AG04450 (cell line): ENCODE data around the gene FAM153A. TPM values are rescaled to one million over a fixed set of nuclear protein-coding genes. Genes with fewer than 3 reads are reported as not detected.
"Not testable (repeated sequence)": the region's sequence is repeated elsewhere in the genome, so short reads cannot be mapped to it uniquely, and the experiment has no call there.

Experiments
- CTCF ChIA-PET: fragments of 300-600, 350-600 bp; formaldehyde crosslinking; extraction: SDS; loops from one replicate; lab custom pipeline; 2022; ENCODE audit warnings: antibody characterized with exemption, inconsistent platforms; lab: Charles Lee
- POLR2A ChIA-PET: fragments of 350-600 bp; formaldehyde crosslinking; extraction: SDS; loops from one replicate; lab custom pipeline; 2021; ENCODE audit warnings: antibody characterized with exemption, inconsistent platforms; lab: Yijun Ruan, JAX
- DNase-seq: peaks from one replicate; pipeline ENCODE4 v3.0.0-alpha.2; 2011; ENCODE audit warnings: low read depth, low spot score
- H3K27ac ChIP-seq: one replicate; pipeline ENCODE4 v1.5.1; 2012; ENCODE audit warnings: low read depth, low read length, control low read depth
- H3K27me3 ChIP-seq: one replicate; pipeline ENCODE4 v1.6.0; 2012; ENCODE audit warnings: low read length; ENCODE audit not compliant: control insufficient read depth, insufficient read depth
- H3K4me3 ChIP-seq: 2 replicates; pipeline ENCODE4 v1.5.1; 2011; ENCODE audit warnings: mild to moderate bottlenecking, low read depth, low read length, control low read depth
- H3K9me3 ChIP-seq: 2 replicates; pipeline ENCODE4 v1.5.1; 2012; ENCODE audit warnings: low read length; ENCODE audit not compliant: control insufficient read depth, insufficient read depth
- polyA minus RNA-seq: library from RNA; depleted of rRNA, polyadenylated mRNA; stranded (reverse); fragments of >200 nt; gene quantifications from 2 replicates; pipeline ENCODE4 v1.2.3, GENCODE V29; 2011; rRNA and poly(A)+ RNA removed
- polyA plus RNA-seq: library from polyadenylated mRNA; depleted of rRNA; stranded (reverse); fragments of >200 nt; gene quantifications from 2 replicates; pipeline ENCODE4 v1.2.3, GENCODE V29; 2011; rRNA removed

Gene FAM153A
- polyA plus RNA-seq: not detected in 2 replicates
- not detected in 2 replicates for polyA minus RNA-seq

DNA sequence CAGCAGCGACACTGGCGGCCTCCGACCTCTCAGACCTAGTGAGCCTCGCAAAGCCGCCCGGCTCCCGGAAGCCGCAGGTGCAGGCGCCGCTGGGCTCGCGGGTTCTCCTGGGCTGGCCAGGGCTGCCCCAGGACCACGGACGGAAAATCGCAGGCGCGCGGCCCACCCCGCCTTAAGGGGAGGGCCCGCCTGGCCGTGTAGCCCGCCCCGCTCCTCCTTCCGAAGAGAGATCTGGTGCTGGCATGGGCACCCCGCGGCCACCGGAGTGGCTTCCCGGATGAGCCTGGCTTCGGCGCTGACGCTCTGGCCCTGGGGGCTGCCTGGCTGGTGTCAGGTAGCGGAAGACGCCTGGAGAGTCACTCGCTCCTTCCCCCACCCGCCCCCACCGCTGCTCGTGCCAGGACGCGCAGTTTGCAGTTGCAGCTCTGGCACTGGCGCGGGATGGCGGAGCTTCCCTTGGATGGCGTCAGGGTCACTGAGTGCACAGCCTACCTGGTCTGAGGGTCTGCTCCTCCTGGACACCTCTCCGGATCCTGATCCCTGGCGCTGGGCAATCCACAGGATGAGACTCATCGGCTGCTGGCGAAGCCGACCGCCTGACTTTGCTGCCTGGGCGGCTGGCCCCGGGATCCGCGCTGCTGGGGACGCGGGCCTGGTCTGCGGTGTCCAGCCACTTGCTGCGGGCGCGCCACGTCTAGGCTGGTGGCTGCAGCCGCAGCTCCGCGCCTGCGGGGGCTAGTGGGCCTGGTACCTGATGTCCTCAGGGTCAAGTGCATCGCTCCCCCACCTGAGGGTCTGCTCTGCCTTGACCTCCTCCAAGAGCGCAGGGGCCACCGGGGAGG is at the start of gene FAM153A:
FAM153A (minus strand) TSS at position 108 of the 842 bp plus-strand sequence.
- H3K9me3 ChIP-seq, CTCF ChIA-PET, H3K27ac ChIP-seq, H3K27me3 ChIP-seq, DNase-seq, H3K4me3 ChIP-seq, POLR2A ChIA-PET: not testable (repeated sequence)

DNA sequence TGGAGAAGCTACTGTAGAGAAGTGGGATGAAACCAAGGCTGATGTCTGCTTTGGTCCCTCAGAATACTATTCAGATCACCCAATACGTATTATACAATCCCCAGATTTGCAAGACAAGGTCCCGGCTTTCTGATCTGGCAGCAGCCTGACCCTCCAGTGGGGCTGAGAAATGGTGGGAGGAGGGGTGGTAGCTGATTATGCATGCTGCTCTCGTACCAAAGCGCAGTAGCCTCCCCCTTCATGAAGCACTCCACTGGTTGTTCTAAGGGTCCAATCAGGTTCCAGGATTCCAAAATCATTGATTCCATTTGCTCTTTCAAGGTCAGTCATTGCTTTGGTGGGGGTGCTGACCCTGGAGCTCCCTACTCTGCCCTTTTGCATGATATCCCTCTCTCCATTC is 49.6 kb upstream of the FAM153A start:
- DNase-seq, H3K4me3 ChIP-seq, H3K27ac ChIP-seq, CTCF ChIA-PET, H3K9me3 ChIP-seq, POLR2A ChIA-PET, H3K27me3 ChIP-seq: not testable (repeated sequence)

DNA sequence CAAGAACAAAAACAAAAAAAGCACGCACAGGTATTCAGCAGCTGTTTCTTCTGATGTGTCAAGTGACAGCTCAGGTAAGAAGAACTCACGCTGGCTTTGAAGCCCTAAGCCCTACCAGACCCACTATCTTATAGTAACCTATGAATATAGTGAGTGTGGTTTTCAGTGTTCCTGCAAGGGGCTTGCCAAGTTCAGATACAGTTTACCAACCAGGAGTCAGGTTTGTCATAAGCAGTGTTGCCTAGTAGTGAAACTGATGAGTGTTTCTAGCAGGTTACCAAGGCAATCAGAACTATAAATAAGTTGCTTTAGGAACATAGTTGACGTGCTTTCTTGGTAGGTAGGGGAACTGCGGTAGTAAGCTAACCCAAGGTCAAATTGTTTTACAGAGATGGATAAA is 43.4 kb upstream of the FAM153A start:
- DNase-seq, H3K9me3 ChIP-seq, H3K27me3 ChIP-seq, H3K27ac ChIP-seq, H3K4me3 ChIP-seq, POLR2A ChIA-PET, CTCF ChIA-PET: not testable (repeated sequence)

DNA sequence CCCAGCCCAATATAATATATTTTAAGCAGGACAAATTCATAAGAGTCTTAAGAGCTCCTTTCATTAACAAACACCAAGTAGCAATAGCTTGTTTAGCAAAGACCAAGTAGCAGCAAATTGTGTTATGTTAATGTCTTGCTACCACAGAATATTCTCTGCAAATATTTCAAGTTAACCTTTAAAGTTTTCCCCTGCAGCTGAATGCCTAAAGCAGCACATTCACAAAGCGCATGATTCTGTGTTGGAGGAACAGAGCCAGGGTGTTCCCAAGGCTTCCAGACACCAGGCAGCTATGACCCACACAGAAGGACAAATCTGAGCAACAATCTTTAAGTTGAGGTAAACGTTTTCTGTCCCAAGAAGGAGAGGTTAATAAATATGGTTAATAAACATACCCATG is 42.1 kb upstream of the FAM153A start:
- not testable (repeated sequence) for H3K27ac ChIP-seq

DNA sequence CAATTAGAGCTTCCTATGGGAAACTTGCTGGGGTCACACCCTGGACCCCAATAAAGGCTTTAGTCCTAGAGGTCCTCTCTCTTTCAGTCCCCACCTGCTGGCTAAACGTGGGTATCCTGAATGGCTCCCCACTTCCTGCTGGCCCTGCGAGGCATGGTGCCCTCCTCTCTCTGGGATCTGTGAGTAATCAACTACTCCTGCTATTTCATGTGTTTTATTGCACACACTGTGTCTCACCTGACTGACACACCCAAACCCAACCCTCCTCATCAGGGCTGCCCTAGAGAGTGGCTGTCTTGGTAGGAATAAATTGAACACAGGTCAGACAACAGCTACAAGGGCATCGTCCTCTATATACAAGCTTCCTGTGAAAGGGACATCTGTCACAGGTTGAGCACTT is 39.8 kb upstream of the FAM153A start:
- H3K4me3 ChIP-seq, H3K9me3 ChIP-seq, H3K27me3 ChIP-seq, POLR2A ChIA-PET, CTCF ChIA-PET, DNase-seq, H3K27ac ChIP-seq: not testable (repeated sequence)

More for the DNA sequence above, 42.1 kb upstream of the FAM153A start:
- CTCF ChIA-PET, H3K27me3 ChIP-seq, H3K9me3 ChIP-seq, H3K4me3 ChIP-seq, POLR2A ChIA-PET, DNase-seq: not testable (repeated sequence)

DNA sequence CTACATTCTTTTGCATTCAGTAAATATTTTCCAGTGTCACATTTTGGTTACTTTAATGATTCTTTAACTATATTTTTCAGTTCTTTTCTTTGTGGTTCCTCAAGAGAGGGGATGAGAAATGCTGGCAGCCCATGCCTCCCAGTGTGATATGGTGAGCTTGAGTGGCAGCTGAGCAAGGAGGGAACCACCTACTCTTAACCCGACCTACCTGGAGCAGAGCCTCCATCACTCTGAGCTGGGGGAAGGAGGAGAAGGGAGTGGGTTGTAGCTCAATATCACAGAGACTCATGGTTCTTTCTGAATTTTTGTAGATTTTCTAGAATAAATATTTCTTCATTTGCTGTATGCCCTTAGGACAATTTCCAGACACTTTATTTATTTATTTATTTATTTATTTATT is 37.0 kb upstream of the FAM153A start:
- H3K27me3 ChIP-seq, H3K4me3 ChIP-seq, H3K27ac ChIP-seq, CTCF ChIA-PET, POLR2A ChIA-PET, H3K9me3 ChIP-seq, DNase-seq: not testable (repeated sequence)

DNA sequence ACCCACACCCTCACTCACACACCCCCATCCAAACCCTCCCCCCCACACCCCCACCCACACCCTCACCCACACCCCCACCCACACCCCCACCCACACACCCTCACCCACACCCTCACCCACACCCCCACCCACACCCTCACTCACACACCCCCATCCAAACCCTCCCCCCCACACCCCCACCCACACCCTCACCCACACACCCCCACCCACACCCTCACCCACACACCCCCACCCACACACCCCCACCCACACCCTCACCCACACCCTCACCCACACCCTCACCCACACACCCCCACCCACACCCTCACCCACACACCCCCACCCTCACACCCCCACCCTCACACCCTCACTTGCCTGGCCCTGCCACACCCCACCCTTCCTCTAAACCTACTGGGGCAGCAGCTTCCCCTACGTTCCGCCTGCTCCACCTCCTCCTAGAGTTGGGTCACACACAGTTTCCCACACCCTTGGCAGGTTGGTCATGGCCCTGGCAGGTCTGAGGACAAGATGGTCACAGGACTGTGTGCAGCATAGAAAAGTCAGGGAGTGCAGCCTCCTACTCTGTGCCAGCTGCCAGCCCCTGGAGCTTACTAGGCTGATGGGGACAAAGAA is 30.2 kb upstream of the FAM153A start:
- H3K9me3 ChIP-seq, CTCF ChIA-PET, DNase-seq, H3K27me3 ChIP-seq, POLR2A ChIA-PET, H3K27ac ChIP-seq, H3K4me3 ChIP-seq: not testable (repeated sequence)

DNA sequence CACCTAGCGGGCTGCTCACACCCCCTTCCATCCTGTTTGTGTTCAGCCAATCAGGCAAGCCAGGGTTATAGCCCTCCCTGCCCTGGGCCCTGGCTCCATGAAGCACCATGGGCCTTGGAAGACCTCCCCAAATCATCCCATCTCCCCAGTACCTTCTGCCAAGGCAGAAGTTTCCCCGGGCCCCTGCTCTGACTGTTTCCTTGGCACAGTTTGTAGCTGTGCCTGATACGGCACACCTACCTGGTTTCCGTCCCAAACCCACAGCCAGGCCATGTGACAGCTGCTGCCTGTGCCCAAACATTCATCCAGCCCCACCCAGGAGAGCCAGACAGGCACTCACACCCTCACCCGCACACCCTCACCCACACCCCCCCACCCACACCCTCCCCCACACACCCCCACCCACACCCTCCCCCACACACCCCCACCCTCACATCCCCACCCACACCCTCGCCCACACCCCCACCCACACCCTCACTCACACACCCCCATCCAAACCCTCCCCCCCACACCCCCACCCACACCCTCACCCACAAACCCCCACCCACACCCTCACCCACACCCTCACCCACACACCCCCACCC is 29.6 kb upstream of the FAM153A start:
- DNase-seq, POLR2A ChIA-PET, H3K27ac ChIP-seq: not testable (repeated sequence)

DNA sequence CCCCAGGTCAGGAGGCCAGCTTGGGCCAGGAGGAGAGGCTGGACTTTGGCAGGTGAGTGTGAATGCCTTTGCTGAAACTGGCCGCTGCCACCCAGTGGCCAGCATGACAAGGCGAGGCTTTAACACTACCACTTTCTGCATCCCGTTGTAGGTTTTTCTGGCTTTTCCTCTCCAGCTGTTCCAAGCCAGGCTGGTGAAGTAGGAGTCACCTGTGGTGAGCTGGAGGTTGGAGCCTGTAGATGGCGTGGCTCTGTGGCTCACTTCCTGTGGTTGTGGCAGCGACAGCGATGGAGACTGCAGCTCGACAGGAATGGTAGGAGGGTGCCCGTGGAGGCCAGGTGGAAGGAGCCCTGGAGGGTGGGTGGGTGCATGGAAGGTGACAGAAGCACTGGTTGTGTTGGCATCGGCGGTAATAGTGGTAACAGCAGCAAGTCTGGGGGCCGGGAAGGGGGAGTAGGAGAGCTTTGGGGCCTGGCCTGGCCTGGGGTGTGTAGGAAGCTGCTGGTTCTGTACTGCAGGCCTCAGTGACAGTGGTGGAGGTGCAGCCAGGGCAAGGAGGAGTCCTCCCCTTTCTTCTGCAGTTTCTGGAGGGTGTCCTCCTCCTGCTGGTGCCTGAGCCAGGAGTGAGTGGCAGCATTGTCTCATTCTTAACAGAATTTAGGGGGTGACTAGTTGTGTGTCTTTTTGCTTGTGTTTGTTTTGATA is 26.7 kb upstream of the FAM153A start:
- H3K4me3 ChIP-seq, DNase-seq, H3K9me3 ChIP-seq, H3K27ac ChIP-seq, CTCF ChIA-PET, H3K27me3 ChIP-seq, POLR2A ChIA-PET: not testable (repeated sequence)

More for the DNA sequence above, 29.6 kb upstream of the FAM153A start:
- H3K27me3 ChIP-seq, CTCF ChIA-PET, H3K4me3 ChIP-seq, H3K9me3 ChIP-seq: not testable (repeated sequence)

DNA sequence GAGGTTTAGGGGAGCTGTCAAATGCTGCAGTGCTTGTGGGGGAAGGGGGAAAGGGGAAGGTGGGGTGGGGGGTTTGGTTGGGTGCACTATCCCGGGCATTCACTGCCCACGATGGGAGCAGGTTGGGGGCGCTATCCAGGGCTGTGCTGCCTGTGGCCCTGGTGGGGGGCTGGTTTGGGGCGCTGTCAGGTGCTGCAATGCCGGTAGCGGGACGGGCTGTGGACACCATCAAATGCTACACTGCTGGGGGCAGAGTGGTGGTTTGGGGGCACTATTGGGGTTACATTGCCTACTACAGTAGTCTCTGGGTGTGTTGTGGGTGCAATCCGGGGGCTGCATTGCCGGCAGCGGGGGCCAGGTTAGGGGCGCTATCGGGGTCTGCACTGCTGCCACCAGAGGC is 25.7 kb upstream of the FAM153A start:
- DNase-seq, H3K27ac ChIP-seq, POLR2A ChIA-PET, H3K4me3 ChIP-seq, CTCF ChIA-PET, H3K27me3 ChIP-seq, H3K9me3 ChIP-seq: not testable (repeated sequence)

DNA sequence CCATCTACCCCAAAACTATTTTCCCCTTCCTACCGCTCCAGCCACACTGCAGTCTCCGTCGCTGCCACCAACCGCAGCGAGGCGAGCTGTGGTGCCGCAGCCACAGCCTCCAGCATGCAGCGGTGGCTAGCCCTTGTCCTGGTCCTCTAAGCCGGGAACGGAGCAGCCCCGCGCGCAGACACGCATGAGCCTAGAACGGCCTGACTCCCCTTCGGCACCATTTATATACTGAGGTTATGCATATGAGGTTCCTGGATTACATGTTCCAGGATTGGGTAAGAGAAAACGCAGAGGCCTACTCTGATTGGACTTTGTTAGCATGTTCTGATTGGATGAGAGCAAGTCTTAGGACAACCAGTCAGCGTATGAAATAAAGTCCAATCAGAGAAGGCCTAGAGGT is 24.6 kb upstream of the FAM153A start:
- H3K27me3 ChIP-seq, CTCF ChIA-PET, DNase-seq, POLR2A ChIA-PET, H3K9me3 ChIP-seq, H3K4me3 ChIP-seq, H3K27ac ChIP-seq: not testable (repeated sequence)
